Thoracic aorta (tissue), 2 donors: ENCODE results near the gene RBBP4. TPM values are rescaled to one million over a fixed set of nuclear protein-coding genes. Genes with fewer than 3 reads are reported as not detected.

Source experiments
- ATAC-seq: fragments of 150-250 bp; one replicate; pipeline ENCODE4 v1.8.0; 2017; ENCODE audit warnings: low read depth; ENCODE audit not compliant: insufficient number of reproducible peaks, low FRiP score
- DNase-seq: peaks from one replicate; pipeline ENCODE4 v3.0.0-alpha.2; 2020; ENCODE audit warnings: low spot score
- H3K27ac ChIP-seq, 2 donors: fragments of 200-600 bp; sonication (generic); 1 replicate in 1 of 2; 2 replicates in 1 of 2; pipeline ENCODE4 v1.5.1; 2016; ENCODE audit warnings: mild to moderate bottlenecking in 2 of 2, moderate library complexity in 2 of 2
- H3K27me3 ChIP-seq: fragments of 200-600 bp; sonication (generic); replicated peaks from 2 replicates; pipeline ENCODE4 v1.6.0; 2016; ENCODE audit warnings: mild to moderate bottlenecking; ENCODE audit not compliant: insufficient read depth
- H3K36me3 ChIP-seq: fragments of 200-600 bp; sonication (generic); one replicate; pipeline ENCODE4 v1.5.1; 2016
- H3K4me1 ChIP-seq, 2 donors: fragments of 200-600 bp; sonication (generic); 1 replicate in 1 of 2; 2 replicates in 1 of 2; pipeline versions ENCODE4 v1.5.1 to v1.6.0; 2016; ENCODE audit warnings: low read depth in 2 of 2, mild to moderate bottlenecking in 1 of 2; ENCODE audit not compliant: control insufficient read depth in 1 of 2
- H3K4me3 ChIP-seq: fragments of 200-600 bp; sonication (generic); 2 replicates; pipeline ENCODE4 v1.5.1; 2016; ENCODE audit warnings: mild to moderate bottlenecking
- H3K9me3 ChIP-seq: fragments of 200-600 bp; sonication (generic); 2 replicates; pipeline ENCODE4 v1.5.1; 2016
- CTCF ChIP-seq: fragments of 200-600 bp; sonication (generic); IDR thresholded peaks from one replicate; pipeline ENCODE4 v1.5.1; 2019; ENCODE audit warnings: antibody characterized with exemption
- total RNA-seq, 2 donors: library from RNA; depleted of rRNA; stranded (reverse); fragments of >200 nt; gene quantifications; one replicate each; pipeline versions ENCODE4 v1.1.0 to v1.2.3, GENCODE V29; 2016

Gene RBBP4
- total RNA-seq, 2 donors from 2014 or later: 66.9 to 80.8 TPM

DNA sequence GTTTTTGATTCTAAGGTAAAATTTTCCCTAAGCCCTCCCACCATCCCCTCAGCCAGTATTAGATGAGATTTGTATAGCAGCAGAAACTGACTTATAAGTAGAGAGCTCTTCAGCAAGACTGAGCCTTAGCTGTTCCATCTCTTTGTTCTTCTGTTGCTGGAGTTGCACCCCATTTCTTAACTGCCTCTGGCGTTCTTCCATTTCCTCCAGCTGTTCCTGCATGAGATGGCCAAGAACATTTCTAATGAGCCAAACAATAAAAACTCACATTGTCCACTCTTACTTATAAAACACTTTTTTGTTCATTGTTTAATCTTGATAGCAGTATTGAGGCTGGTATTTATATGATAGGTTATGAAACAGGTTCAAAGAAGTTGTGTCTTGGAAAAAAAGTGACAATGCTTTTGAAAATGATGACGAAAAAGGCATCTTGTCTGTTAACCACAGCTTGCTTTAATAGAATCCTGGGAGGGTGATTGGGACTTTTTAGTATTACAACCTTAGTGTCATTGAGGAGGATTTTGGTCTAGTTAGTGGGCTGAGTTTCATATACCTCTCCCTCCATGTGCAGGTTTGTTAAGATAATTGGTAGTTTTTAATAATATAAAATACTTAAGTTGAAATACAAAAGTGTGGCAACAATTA lies 33.3 kb downstream of the RBBP4 start:
- Histone ChIP-seq H3K4me1 (peaks cover 5 to 42% of the 10 kb centered on the region in 2 donors), H3K27me3 (no peaks in the 10 kb centered on the region), H3K9me3 (no peaks in the 10 kb centered on the region), H3K4me3 (no peak overlapping the region), H3K27ac (peak overlapping the region in 1 of 2 donors; percentile 22), H3K36me3 (peaks cover 45% of the 10 kb centered on the region)
- ATAC-seq: no peak
- DNase-seq: no peak
- no peak for TF ChIP-seq CTCF

GRCh38 chr1:32685498-32685897 lies 34.5 kb downstream of the RBBP4 start:
- ATAC-seq (no peak), DNase-seq (no peak)
- Histone ChIP-seq H3K36me3 (peaks cover 39% of the 10 kb centered on the region), H3K27me3 (no peaks in the 10 kb centered on the region), H3K4me1 (peaks cover 5 to 54% of the 10 kb centered on the region in 2 donors), H3K27ac (peak overlapping the region in 1 of 2 donors; percentile 28), H3K4me3 (no peak overlapping the region), H3K9me3 (no peaks in the 10 kb centered on the region)
- TF ChIP-seq CTCF: no peak

GRCh38 chr1:32686387-32686786 lies 35.4 kb downstream of the RBBP4 start:
- no peak for DNase-seq
- no peak for TF ChIP-seq CTCF
- Histone ChIP-seq H3K4me1 (peaks cover 5 to 53% of the 10 kb centered on the region in 2 donors), H3K36me3 (peaks cover 34% of the 10 kb centered on the region), H3K9me3 (no peaks in the 10 kb centered on the region), H3K27ac (peak overlapping the region; percentile 28 to 33), H3K27me3 (no peaks in the 10 kb centered on the region), H3K4me3 (no peak overlapping the region)
- no peak for ATAC-seq

GRCh38 chr1:32693455-32694174 lies 42.6 kb downstream of the RBBP4 start:
- Histone ChIP-seq H3K4me3 (peak overlapping the region; percentile 49), H3K4me1 (peaks cover 18 to 59% of the 10 kb centered on the region in 2 donors), H3K36me3 (peaks cover 21% of the 10 kb centered on the region), H3K9me3 (no peaks in the 10 kb centered on the region), H3K27ac (peak overlapping the region; percentile 87 to 93), H3K27me3 (no peaks in the 10 kb centered on the region)
- ATAC-seq (peak; percentile 71), DNase-seq (no peak)
- no peak for TF ChIP-seq CTCF

DNA sequence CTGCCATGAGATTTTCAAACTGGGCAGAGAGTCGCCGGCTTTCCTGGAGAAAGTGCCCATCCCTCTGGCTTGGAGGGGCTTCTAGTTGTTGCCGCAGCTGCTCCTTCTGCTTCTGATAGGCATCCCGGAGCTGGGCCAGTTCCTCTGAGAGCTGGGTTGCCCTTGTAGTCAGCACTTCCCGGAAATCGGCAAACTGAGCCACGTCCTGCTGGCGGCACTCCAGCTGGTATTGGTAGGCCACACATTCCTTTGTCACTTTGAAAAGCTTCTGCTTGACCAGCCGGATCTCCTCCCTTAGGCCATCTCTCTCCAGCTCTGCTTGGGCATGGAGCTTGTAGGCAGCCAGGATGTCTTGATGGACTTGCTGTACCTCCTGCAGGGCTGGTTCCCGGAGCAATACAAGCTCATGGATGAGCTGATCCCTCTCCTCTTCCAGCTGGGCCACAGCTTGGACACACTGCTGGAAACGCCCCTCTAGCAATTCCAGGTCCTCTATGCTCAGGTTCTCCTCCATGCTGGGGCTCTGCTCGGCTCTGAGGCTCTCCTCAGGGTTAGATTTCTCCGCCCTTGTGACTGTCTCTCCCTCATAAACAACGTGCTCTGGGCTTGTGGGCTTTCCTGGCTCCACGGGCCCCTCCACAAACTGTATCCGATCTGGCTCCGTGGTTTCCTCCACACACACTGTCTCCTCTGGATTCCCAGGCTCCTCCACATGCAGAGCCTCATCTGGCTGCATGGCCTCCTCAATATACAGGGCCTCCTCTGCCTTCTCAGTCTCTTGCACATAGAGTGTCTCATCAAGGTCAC lies 44.3 kb downstream of the RBBP4 start:
- DNase-seq: peak; percentile 68
- ATAC-seq: no peak
- no peak for TF ChIP-seq CTCF

More for the DNA sequence above, 44.3 kb downstream of the RBBP4 start:
- H3K27me3 ChIP-seq: no peaks in the 10 kb centered on the region
- H3K4me3 ChIP-seq: peak overlapping the region; percentile 3
- H3K36me3 ChIP-seq: peaks cover 21% of the 10 kb centered on the region
- H3K9me3 ChIP-seq: no peaks in the 10 kb centered on the region
- peaks cover 18 to 58% of the 10 kb centered on the region in 2 donors for H3K4me1 ChIP-seq
- peak overlapping the region; percentile 87 to 93 for H3K27ac ChIP-seq
